NCI-H82 treated with DMSO at 0.1 percent for 48 hours (cell line): Measurements from ENCODE around the gene LRCOL1.

Source experiments
- DNase-seq: peaks from one replicate; lab custom pipeline; 2025; ENCODE audit not compliant: unreplicated experiment; lab: John Stamatoyannopoulos, UW

Gene LRCOL1

GRCh38 chr12:132585177-132585576 lies 25.2 kb downstream of the LRCOL1 start:
- no peak for DNase-seq

GRCh38 chr12:132584429-132584828 lies 26.0 kb downstream of the LRCOL1 start:
- DNase-seq, result no peak

GRCh38 chr12:132583736-132584135 lies 26.6 kb downstream of the LRCOL1 start:
- no peak for DNase-seq

- DNase-seq, result no peak
Observed at GRCh38 chr12:132583411-132583710, 27.0 kb downstream of the LRCOL1 start.

GRCh38 chr12:132582582-132583410 lies 27.6 kb downstream of the LRCOL1 start:
- DNase-seq, result no peak

- no peak for DNase-seq
Observed at GRCh38 chr12:132582058-132582420, 28.3 kb downstream of the LRCOL1 start.

GRCh38 chr12:132581348-132582057 lies 28.9 kb downstream of the LRCOL1 start:
- no peak for DNase-seq

- DNase-seq, result no peak
Observed at GRCh38 chr12:132580701-132581292, 29.6 kb downstream of the LRCOL1 start.

- no peak for DNase-seq
Observed at GRCh38 chr12:132579744-132580143, 30.6 kb downstream of the LRCOL1 start.

- no peak for DNase-seq
Observed at GRCh38 chr12:132578826-132579225, 31.6 kb downstream of the LRCOL1 start.

GRCh38 chr12:132578118-132578517 lies 32.3 kb downstream of the LRCOL1 start:
- DNase-seq, result no peak

- DNase-seq, result no peak
Observed at GRCh38 chr12:132577191-132577920, 33.0 kb downstream of the LRCOL1 start.

GRCh38 chr12:132576701-132577100 lies 33.7 kb downstream of the LRCOL1 start:
- DNase-seq, result no peak

- no peak for DNase-seq
Observed at GRCh38 chr12:132575661-132576060, 34.7 kb downstream of the LRCOL1 start.

- no peak for DNase-seq
Observed at GRCh38 chr12:132574271-132574996, 35.9 kb downstream of the LRCOL1 start.

- DNase-seq, result no peak
Observed at GRCh38 chr12:132572801-132573760, 37.3 kb downstream of the LRCOL1 start.

- DNase-seq, result no peak
Observed at GRCh38 chr12:132572106-132572505, 38.3 kb downstream of the LRCOL1 start.

- DNase-seq, result no peak
Observed at GRCh38 chr12:132571598-132571997, 38.8 kb downstream of the LRCOL1 start.

- DNase-seq, result no peak
Observed at GRCh38 chr12:132571051-132571450, 39.3 kb downstream of the LRCOL1 start.

- DNase-seq, result no peak
Observed at GRCh38 chr12:132570635-132571034, 39.7 kb downstream of the LRCOL1 start.
